ENCODE results near the gene LCORL.

- no peak for TF ChIP-seq POLR2A (IDR thresholded peaks at IDR 0.05)
- TF ChIP-seq, protein P1, sequence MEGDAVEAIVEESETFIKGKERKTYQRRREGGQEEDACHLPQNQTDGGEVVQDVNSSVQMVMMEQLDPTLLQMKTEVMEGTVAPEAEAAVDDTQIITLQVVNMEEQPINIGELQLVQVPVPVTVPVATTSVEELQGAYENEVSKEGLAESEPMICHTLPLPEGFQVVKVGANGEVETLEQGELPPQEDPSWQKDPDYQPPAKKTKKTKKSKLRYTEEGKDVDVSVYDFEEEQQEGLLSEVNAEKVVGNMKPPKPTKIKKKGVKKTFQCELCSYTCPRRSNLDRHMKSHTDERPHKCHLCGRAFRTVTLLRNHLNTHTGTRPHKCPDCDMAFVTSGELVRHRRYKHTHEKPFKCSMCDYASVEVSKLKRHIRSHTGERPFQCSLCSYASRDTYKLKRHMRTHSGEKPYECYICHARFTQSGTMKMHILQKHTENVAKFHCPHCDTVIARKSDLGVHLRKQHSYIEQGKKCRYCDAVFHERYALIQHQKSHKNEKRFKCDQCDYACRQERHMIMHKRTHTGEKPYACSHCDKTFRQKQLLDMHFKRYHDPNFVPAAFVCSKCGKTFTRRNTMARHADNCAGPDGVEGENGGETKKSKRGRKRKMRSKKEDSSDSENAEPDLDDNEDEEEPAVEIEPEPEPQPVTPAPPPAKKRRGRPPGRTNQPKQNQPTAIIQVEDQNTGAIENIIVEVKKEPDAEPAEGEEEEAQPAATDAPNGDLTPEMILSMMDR (IDR thresholded peaks at IDR 0.05) = no peak
These were observed 48.3 kb upstream of the LCORL start for GRCh38 chr4:18069810-18070209.

Measured in thyroid gland (tissue), 4 donors.